SK-MEL-5 (cell line): ENCODE data around the gene SPECC1L. TPM values are rescaled to one million over a fixed set of nuclear protein-coding genes. Genes with fewer than 3 reads are reported as not detected.

Experiments
- DNase-seq: peaks from one replicate; pipeline ENCODE4 v3.0.0-alpha.2; 2016; ENCODE audit warnings: low read depth, low spot score
- in situ Hi-C: cut with HindIII; loops from 2 replicates; pipeline ENCODE4 v1.10.0; 2016; ENCODE audit warnings: low sequenced_read_pairs, high pct_unique_total_duplicates, low pct_unique_long_range_greater_than_20kb
- total RNA-seq: library from RNA; depleted of rRNA; stranded (reverse); fragments of >200 nt; shearing (Covaris generic); gene quantifications from 2 replicates; pipeline ENCODE4 v1.2.3, GENCODE V29; 2014

SPECC1L gene
- total RNA-seq, 1 experiment from 2014 or later: 38.0 TPM

DNA sequence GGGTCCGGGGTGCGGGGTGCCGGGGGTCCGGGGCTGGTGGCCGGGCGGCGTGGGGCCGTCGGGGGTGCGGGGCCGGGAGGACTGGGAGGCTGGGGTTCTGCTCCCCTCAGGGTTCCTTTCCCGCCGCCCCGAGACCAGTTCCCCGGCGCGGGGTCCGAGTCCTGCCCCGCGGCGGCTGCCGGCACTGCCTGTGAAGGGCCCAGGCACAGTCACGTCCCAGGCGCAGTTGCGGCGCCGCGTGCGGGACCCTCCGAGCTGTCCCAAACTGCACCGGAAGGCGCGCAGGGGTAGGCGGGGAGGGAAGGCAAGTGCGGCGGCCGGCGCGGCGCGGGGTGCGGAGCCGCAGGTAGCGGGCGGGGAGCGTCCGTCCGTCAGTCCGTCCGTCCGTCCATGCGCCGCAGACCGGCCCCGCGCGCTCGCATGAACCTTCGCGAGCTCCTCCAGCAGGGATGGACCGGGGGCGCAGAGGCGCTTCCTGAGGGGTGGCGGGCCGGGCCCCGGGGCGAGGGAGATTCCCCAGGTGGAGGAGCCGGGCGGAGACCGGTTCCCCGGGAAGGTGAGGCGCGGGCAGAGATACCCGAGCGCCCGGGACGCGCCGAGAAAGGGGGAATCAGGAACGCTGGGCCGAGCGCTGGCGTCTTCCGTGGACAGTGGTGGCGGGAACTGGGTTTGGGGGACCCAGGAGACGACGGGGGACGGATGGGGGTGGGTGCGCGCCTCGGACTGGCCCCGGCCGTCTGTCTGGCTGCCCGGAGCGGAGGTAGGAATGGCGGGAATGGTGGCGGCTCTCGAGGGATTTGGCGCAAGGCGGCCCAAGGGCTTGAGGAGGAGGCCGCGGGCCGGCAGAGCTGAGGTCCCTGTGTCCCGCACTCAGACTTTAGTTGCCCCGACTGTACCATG lies 153.6 kb downstream of the SPECC1L start:
- in situ Hi-C loops: no loop called here
- no peak for DNase-seq

DNA sequence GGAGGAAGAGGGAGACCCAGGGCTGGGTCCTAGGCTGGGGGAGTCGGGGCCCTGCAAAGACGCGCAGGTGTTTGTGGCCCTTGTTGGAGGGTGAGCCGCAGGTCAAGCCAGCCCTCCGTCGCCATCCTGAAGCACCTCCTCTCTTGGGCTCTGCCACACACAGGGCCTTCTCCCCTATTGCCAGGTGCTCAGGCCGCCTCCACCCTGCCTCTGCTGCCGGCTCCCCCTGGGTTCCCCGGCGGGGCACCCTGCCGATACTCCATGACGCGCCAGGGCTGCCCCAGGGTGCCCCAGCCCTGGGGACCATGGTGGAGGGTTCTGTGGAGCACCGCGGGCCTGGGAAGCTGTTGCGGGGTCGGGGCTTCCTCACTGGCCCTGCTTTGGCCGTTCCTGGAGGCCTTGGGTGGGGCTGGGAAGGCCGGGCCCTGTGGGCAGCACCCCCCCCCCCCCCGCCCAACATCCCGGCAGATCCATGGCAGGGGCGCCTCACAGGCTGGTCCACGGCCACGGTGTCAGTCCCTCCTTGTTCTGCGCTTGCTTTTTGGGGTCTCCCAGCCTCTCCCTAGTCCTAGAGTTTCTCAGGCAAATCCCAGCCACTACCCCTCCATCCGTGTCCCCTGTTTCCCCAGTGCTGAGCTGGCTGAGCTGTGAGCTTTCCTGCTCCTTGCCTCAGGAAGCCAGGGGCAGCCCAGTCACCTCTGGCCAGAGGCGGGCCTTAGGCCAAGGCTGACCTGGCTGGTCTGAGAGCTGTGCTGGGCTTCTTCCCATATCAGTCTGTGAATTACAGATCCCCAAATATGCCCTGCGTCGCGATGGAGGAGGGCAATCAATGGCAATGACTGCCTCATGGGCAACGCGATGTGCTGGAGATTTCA lies 154.5 kb downstream of the SPECC1L start:
- DNase-seq: no peak
- in situ Hi-C loops: no loop called here

DNA sequence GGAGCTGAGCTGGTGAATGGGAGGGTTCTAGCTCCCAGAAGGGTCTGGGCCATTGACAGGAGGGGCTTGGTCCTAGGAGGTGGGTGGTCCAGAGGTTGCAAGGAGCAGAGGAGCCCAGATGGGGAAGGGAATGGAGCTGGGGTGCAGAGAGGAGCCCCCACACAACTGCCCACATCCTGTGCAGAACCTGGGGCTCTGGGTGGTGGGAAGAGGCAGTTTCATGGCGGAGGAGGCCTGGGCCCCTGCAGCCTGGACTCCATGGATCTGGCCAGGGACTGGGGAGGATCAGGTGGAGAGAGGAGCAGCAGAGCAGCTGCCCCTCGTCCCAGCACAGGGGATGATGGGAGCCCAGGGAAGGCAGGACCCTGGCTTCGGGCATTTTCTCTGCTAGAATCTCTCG lies 155.8 kb downstream of the SPECC1L start:
- in situ Hi-C loops: no loop called here
- no peak for DNase-seq

DNA sequence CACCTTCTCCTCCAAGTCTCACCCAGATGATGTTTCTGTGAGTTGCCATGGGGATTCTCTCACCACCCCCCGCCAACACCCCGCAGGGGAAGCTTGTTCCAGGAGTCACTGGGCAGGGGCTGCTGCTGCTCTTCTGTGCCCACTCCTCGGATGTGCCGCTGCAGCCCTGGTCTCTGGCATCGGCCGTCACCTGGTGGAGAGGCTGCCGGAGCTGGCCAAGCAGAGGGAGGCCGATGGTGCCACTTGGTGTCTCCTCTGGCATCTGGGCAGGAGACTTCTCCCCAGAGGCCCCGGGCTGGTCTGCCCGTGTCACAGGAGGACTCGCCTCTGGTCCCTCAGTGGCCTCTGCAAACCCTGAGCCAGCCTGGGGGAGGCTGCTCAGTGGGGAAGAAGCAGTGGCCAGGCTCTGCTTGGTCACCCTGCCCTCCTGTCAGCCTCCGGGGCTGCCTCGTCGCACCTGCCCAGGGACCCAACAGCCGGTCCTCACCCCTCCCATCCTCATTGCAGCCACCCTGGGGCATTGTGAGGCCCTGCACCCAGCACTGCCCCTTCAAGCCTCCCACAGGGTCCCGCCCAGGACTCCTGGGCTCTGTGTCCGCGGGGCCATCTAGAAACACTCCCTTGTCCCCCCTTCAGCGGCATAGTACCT lies 156.3 kb downstream of the SPECC1L start:
- no peak for DNase-seq
- in situ Hi-C loops: no loop called here

DNA sequence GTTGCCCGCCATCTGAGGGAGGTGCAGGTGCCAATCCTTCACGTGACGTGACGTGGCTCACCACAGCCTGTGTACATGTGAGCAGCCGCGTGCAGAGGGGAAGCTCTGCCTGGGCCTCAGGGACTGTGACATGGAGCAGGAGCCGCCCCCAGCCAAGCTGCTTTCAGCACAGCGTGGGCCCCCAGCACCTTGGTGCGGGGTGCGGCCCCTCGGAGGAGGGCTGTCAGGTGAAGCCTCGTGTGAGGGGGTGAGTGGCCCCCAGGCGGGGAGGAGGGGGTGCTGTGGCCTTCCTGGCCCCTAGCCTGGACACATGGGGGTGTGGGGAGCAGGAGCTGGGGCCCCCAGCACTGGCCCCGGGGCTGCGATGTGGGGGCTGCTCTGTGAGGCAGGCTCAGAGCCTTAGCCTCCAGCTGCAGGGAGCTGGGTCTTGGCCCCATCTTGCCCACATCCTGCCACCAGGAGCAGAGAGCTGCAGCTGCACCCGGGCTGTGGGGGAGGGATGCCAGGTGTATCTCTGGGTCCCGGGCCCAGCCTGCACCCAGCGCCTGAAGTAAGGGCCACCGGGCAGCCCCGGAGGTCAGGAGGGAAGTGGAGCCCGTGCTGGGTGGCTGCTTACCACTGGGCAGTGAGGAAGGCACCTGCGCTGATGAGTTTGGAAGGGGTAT lies 157.0 kb downstream of the SPECC1L start, which contains the start of gene ADORA2A:
Gene ADORA2A, plus strand, starts transcription at position 100 of the 665 bp plus-strand sequence. CDS start 5,806 bp downstream, outside the sequence.
- no peak for DNase-seq
- in situ Hi-C loops: no loop called here

DNA sequence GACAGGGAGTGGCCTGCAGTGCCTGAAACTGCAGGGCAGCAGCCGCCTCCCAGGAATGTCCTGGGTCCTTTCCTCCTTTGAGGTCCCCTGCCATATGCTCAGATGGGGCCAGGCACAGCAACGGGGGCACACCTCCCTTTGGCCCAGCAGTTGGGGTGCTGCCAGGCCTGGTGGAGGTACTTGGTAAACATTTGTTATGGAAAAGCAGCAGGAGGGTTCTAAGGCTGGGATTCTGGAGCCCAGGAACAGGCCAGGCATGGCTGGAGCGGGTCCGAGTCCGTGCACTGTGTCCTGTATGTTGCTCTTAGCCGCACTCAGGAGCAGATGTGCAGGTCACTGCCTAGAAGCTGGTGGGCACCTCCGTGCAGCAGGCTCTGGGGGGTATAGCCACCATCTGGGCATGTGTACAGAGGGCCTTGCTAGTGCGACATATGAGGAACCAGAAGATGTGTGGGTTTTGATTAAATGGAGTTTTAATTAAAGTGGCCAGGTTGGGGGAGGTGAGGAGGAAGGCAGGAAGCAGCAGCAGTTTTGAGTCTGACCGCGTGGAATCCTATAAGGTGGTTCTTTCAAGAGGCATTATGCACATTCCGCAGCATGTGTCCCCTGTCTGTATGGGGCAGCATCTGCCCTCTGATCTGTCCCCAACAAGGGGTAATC lies 158.2 kb downstream of the SPECC1L start:
- DNase-seq: no peak
- in situ Hi-C loops: no loop called here

DNA sequence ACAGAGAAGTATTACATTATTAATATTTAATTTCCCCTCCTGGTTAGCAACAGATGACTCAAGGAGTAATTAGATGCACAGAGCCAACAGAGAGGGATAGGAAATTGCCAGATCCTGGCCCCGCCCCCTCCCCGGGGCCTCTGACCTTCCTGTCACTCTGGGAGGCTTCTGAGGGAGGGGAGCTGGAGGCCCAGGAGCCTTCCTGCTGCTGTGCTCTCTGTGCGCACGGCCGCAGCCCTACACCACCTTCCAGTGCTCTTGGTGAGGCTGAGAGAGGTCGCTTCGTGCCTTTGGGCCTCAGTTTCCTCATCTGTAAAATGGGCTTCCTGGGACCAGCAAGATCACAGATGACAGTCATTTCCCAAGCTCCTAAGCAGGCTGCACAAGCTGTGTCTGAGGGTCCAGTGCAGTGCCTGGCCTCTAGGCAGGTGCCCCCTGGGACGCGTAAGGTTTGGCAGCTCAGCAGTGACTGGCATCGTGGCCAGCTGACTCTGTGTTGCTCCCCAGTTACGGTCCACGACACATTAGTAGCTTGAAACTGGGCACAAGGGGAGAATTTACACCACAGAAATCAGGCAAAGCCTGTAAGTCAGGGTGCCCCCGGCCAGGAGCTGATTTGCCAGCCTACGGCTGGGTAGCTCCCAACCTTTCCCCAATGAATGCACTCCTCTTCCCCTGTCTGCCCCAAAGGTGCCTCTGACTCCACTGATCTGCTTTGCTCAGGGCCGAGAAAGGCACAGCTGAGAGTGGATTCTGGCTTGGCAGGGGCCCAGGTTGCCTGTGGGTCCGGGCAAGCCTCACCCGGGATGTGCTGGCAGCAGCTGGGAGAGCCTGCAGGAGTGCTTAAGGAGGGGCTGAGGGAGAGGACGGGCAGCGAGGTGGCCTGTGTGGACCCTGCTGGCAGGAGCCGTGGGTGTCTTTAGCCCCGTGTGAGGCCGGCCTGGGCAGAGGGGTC lies 159.1 kb downstream of the SPECC1L start:
- DNase-seq: peak; percentile 54
- in situ Hi-C loops: no loop called here

DNA sequence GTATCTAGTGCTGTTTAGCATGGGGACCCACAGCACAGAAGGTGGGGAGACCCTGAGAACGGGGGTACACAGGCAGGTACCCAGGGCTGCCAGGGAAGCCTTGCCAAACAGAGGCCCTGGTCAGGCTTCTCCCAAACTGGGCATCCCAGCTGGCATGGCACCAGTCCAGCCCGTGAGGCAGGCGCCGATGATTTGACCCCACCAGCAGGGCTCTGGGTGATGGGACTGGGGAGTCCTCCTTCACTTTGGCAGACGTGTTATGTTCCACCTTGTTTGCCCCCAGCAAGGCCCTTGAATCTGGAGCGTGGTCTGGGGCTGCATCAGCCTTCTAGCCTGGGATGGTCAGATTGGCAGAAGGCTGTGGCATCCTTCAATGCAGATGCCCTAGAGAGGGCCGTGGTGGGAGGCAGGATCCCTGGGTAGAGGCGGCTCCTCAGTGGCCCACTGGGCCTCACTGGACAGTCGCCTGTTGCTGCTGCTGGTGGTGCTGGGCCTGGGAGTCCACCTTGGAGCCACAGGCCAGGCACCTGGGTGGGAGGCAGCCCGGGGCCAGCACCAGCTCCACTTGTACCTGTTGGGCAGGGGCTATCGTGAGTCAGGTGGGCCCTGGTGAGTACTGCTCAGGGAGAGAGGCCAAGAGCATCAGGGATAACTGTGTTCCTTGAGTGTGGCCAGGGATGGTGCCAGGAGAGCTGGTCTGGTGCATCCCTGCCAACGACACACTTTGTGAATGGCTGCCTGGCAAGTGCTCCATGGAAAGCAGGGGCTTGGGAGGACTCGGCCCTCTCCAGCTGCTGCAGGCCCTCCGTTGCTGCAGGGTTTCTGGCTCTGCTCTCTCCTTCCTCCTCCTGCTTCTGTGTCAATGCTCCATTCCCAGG lies 160.0 kb downstream of the SPECC1L start:
- in situ Hi-C loops: no loop called here
- DNase-seq: no peak

DNA sequence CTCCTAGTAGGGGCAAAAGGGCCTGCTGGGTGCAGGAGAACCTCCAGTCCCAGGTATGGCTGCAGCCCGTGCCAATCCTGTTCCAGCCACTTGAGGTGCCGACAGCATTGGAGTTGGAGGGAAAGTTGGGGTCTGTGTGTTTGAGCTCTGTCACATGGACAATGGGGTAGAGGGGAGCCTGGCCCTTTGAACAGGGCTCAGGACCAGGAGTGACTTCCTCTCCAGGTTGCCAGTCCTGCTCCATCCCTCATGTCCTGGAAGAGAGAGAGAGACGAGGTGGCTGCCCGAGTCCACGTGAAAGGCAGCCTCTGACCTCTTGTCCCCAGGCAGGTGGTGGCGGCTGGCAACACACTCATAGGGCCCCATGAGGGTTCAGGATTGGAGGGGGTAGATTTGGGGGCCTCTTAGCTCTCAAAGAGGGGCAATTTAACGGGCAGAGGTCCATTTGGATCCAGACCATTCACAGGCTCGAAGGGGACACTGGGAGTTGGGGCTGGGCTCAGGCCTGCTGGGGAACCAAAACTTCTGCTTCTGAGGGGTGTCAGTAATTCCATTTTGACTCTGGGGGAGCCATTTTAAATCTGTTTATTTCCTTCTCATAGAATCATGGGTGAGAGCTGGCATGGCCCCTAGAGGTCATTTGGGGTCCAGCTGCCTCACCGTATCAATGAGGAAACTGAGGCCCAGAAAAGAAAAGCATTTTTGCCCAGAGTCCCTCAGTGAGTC lies 160.8 kb downstream of the SPECC1L start:
- in situ Hi-C loops: no loop called here
- DNase-seq: no peak

DNA sequence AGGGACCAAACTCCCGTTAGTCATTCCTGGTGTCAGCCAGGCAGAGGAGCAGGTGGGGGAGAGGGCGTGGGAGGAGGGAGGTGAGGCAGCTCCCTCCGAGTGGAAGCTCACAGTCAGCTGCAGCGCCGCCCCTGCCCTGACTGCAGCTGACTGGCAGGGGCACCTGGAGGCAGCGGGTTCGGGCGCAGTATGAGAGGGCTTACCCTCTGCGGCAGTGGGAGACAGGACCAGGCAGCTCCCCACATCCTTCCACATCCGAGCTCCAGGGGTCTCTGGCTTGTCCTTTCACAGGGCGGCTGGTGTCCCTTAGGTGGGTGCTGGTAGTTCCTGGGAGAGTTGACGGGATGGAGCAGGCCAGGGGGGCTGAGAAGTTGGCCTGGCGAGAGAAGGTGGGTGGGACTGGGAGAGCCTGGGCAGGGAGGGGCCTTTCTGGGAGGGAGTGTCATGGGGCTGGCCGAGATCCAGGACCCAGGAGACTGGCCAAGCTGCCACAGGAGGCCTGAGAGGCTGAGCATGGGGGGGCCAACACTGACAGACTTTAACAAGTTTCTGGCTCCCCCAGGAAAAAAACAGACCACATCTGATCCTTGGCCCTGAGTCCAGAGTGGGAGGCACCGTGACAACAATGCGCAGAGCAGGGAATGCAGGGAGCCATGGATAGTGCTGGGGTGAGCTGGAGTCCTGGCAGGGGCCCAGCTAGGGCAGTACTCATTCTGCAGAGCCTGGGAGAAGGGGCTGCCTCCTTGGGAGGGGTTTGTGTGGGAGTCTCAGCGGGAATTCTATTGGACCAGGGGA lies 161.6 kb downstream of the SPECC1L start:
- in situ Hi-C loops: no loop called here
- DNase-seq: no peak

DNA sequence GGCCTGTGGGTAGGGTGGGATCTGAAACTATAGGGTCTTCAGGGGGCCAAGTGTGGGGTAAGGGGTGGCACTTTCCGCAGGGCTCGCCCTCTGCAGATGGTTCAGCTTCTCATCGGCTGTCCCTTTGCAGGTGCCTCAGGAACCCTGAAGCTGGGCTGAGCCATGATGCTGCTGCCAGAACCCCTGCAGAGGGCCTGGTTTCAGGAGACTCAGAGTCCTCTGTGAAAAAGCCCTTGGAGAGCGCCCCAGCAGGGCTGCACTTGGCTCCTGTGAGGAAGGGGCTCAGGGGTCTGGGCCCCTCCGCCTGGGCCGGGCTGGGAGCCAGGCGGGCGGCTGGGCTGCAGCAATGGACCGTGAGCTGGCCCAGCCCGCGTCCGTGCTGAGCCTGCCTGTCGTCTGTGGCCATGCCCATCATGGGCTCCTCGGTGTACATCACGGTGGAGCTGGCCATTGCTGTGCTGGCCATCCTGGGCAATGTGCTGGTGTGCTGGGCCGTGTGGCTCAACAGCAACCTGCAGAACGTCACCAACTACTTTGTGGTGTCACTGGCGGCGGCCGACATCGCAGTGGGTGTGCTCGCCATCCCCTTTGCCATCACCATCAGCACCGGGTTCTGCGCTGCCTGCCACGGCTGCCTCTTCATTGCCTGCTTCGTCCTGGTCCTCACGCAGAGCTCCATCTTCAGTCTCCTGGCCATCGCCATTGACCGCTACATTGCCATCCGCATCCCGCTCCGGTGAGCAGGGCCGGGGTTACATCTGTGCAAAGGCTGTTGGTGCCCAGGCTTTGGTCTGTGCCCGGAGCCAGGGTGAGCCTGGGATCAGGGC lies 162.6 kb downstream of the SPECC1L start:
- in situ Hi-C loops: no loop called here

DNA sequence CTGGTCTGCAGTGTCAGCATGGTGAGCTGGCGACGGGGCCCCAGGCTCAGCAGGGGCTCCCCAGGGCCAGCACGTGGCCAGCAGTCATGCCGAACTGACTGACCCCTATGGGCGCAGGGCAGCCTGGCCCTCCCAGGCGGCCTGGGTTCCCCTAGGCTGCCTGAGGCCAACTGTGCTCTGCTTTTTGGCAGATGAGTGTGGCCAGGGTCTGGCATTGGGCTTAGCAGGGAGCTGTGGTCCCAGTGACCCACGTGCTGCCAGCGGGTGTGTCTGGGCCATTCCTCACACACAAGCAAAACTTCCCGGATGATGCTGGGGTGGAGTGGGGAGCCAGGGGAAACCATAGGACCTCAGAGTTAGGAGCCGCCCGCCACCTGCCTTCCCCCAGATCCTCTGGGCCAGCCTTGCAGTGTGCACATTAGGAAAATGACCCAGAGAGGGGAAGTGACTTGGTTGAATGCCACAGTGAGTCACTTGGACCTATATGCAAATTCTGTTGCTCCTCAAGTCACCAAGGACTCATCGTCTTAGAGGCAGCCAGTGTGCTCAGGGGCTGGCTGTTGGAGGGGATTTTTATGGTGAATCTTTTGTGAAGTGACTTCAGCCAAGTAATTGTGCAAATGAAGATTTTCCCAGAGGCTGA lies 163.3 kb downstream of the SPECC1L start:
- in situ Hi-C loops: no loop called here
- DNase-seq: no peak

More for the DNA sequence above, 162.6 kb downstream of the SPECC1L start:
- DNase-seq: no peak
